GM23248 (cell line): ENCODE results near the gene ATOSA.

Experiments used
- EZH2 ChIP-seq: fragments of 200-600 bp; sonication (generic); IDR thresholded peaks from 2 replicates; pipeline ENCODE4 v1.6.1; 2018; ENCODE audit warnings: antibody characterized with exemption, mild to moderate bottlenecking; ENCODE audit not compliant: insufficient read depth, poor library complexity, severe bottlenecking
- EZH2phosphoT487 ChIP-seq: fragments of 200-600 bp; sonication (generic); IDR thresholded peaks from 2 replicates; pipeline ENCODE4 v1.6.1; 2018; ENCODE audit warnings: antibody characterized with exemption, moderate library complexity, mild to moderate bottlenecking, low read depth; ENCODE audit not compliant: insufficient read depth

- TF ChIP-seq EZH2, result no peak
- no peak for TF ChIP-seq EZH2phosphoT487
These were observed 36.5 kb downstream of the ATOSA start for GRCh38 chr15:52642386-52643361.
